ENCODE measurements around the gene CDH19.

DNA sequence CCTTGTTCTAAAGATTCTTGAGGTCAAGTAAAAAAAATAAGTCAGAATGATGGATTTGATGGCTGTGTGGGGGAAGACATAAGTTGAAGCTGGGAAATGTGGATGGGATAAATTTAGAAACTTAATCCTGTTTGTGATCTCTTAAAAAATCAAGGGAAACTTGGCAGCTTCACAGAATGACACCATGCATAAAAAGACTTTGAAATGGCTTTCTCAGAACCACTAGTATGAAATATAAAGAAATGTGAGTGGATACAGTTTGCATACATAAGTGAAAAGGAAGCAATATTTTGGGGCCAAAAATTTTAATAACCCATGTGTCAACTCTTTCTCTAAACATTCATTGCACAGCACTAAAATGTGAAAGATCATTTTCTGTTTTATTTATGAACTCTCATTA, 21.7 kb downstream of the CDH19 start:
- TF ChIP-seq, protein P1, sequence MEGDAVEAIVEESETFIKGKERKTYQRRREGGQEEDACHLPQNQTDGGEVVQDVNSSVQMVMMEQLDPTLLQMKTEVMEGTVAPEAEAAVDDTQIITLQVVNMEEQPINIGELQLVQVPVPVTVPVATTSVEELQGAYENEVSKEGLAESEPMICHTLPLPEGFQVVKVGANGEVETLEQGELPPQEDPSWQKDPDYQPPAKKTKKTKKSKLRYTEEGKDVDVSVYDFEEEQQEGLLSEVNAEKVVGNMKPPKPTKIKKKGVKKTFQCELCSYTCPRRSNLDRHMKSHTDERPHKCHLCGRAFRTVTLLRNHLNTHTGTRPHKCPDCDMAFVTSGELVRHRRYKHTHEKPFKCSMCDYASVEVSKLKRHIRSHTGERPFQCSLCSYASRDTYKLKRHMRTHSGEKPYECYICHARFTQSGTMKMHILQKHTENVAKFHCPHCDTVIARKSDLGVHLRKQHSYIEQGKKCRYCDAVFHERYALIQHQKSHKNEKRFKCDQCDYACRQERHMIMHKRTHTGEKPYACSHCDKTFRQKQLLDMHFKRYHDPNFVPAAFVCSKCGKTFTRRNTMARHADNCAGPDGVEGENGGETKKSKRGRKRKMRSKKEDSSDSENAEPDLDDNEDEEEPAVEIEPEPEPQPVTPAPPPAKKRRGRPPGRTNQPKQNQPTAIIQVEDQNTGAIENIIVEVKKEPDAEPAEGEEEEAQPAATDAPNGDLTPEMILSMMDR (IDR thresholded peaks at IDR 0.05; ENCODE audit: low read depth, low read length, poor library complexity, severe bottlenecking): no peak
- TF ChIP-seq EZH2phosphoT487 (IDR thresholded peaks at IDR 0.05; ENCODE audit: borderline replicate concordance, low read length): no peak
